WTC11 (cell line): ENCODE measurements around the gene KRTAP10-2. TPM values are rescaled to one million over a fixed set of nuclear protein-coding genes. Genes with fewer than 3 reads are reported as not detected.
"Not testable (repeated sequence)": the region's sequence is repeated elsewhere in the genome, so short reads cannot be mapped to it uniquely, and the experiment has no call there.

Source experiments
- ATAC-seq: fragments of 200-7000 bp; cut with Tn5 transposase; 2 replicates; pipeline ENCODE4 v1.10.0; 2021; ENCODE audit warnings: mild to moderate bottlenecking, moderate library complexity
- CTCF ChIA-PET: fragments of 300-600 bp; sonication (Branson Sonifier 250); formaldehyde crosslinking; loops from one replicate; lab custom pipeline; 2021; ENCODE audit warnings: antibody characterized with exemption; lab: Charles Lee
- POLR2A ChIA-PET: fragments of 350-600 bp; sonication (Branson Sonifier 250); formaldehyde crosslinking; loops from one replicate; lab custom pipeline; 2021; ENCODE audit warnings: antibody characterized with exemption; lab: Charles Lee
- DNase-seq: peaks from one replicate; pipeline ENCODE4 v3.0.0; 2021; ENCODE audit warnings: low spot score
- H3K27ac Mint-ChIP-seq: 2 replicates; pipeline ENCODE4 v1.8.0; 2021; ENCODE audit warnings: mixed read lengths
- H3K27me3 Mint-ChIP-seq: 2 replicates; pipeline ENCODE4 v1.8.0; 2021; ENCODE audit warnings: low read depth, mild to moderate bottlenecking, moderate library complexity, mixed read lengths
- H3K36me3 Mint-ChIP-seq: 2 replicates; pipeline ENCODE4 v1.8.0; 2021; ENCODE audit warnings: mixed read lengths
- H3K4me1 Mint-ChIP-seq: 2 replicates; pipeline ENCODE4 v1.8.0; 2022; ENCODE audit warnings: mixed read lengths
- H3K4me3 Mint-ChIP-seq: 2 replicates; pipeline ENCODE4 v1.8.0; 2021; ENCODE audit warnings: mild to moderate bottlenecking, moderate library complexity, mixed read lengths
- H3K9me3 Mint-ChIP-seq: 2 replicates; pipeline ENCODE4 v1.8.0; 2021; ENCODE audit warnings: mixed read lengths
- ATF3 ChIP-seq: sonication (generic); formaldehyde crosslinking; conservative IDR thresholded peaks from 2 replicates; pipeline ENCODE4 v1.8.1; 2022; ENCODE audit warnings: mild to moderate bottlenecking, missing genetic modification reagents
- CREB1 ChIP-seq: sonication (generic); formaldehyde crosslinking; IDR thresholded peaks from 2 replicates; pipeline ENCODE4 v1.8.0; 2023; ENCODE audit warnings: mild to moderate bottlenecking, missing genetic modification reagents
- ESRRA ChIP-seq: sonication (generic); formaldehyde crosslinking; IDR thresholded peaks from 2 replicates; pipeline ENCODE4 v1.8.1; 2022; ENCODE audit warnings: mild to moderate bottlenecking, missing genetic modification reagents, borderline replicate concordance
- FOXK1 ChIP-seq: sonication (generic); formaldehyde crosslinking; IDR thresholded peaks from 2 replicates; pipeline ENCODE4 v1.8.0; 2022; ENCODE audit warnings: mild to moderate bottlenecking, moderate library complexity, missing genetic modification reagents
- GTF2I ChIP-seq: fragments of 250-450 bp; sonication (Bioruptor Pico); conservative IDR thresholded peaks from 2 replicates; pipeline ENCODE4 v1.4.0; 2021; ENCODE audit warnings: mild to moderate bottlenecking
- IRF1 ChIP-seq: sonication (generic); formaldehyde crosslinking; IDR thresholded peaks from 2 replicates; pipeline ENCODE4 v1.8.0; 2023; ENCODE audit warnings: missing genetic modification reagents
- JAZF1 ChIP-seq: fragments of 250-450 bp; sonication (Bioruptor Pico); IDR thresholded peaks from 2 replicates; pipeline ENCODE4 v1.9.0; 2021; ENCODE audit warnings: moderate library complexity, mild to moderate bottlenecking, inconsistent platforms
- MAX ChIP-seq: sonication (generic); formaldehyde crosslinking; IDR thresholded peaks from 2 replicates; pipeline ENCODE4 v1.8.0; 2022; ENCODE audit warnings: mild to moderate bottlenecking, missing genetic modification reagents
- NFATC4 ChIP-seq: fragments of 250-450 bp; sonication (Bioruptor Pico); IDR thresholded peaks from 2 replicates; pipeline ENCODE4 v1.9.0; 2021; ENCODE audit warnings: mild to moderate bottlenecking
- NR1H2 ChIP-seq: sonication (generic); formaldehyde crosslinking; IDR thresholded peaks from 2 replicates; pipeline ENCODE4 v1.9.0; 2021; ENCODE audit warnings: mild to moderate bottlenecking, moderate library complexity, missing genetic modification reagents
- NR3C1 ChIP-seq: sonication (generic); formaldehyde crosslinking; conservative IDR thresholded peaks from 2 replicates; pipeline ENCODE4 v1.8.1; 2023; ENCODE audit warnings: low read depth, mild to moderate bottlenecking, missing genetic modification reagents
- RORB ChIP-seq: fragments of 250-450 bp; sonication (Bioruptor Pico); IDR thresholded peaks from 2 replicates; pipeline ENCODE4 v1.9.0; 2021; ENCODE audit warnings: mild to moderate bottlenecking
- STAT6 ChIP-seq: sonication (generic); formaldehyde crosslinking; conservative IDR thresholded peaks from 2 replicates; pipeline ENCODE4 v1.8.1; 2023; ENCODE audit warnings: mild to moderate bottlenecking, low read depth, missing genetic modification reagents, moderate library complexity
- TCF7 ChIP-seq: sonication (generic); formaldehyde crosslinking; IDR thresholded peaks from 2 replicates; pipeline ENCODE4 v1.8.0; 2022; ENCODE audit warnings: mild to moderate bottlenecking, low read depth, missing genetic modification reagents, moderate library complexity
- ZNF121 ChIP-seq: sonication (generic); formaldehyde crosslinking; IDR thresholded peaks from 2 replicates; pipeline ENCODE4 v1.8.0; 2023; ENCODE audit warnings: missing genetic modification reagents
- ZNF219 ChIP-seq: sonication (generic); formaldehyde crosslinking; IDR thresholded peaks from 2 replicates; pipeline ENCODE4 v1.8.0; 2023; ENCODE audit warnings: missing genetic modification reagents, mild to moderate bottlenecking, borderline replicate concordance
- ZNF671 ChIP-seq: fragments of 250-450 bp; sonication (Bioruptor Pico); IDR thresholded peaks from 2 replicates; pipeline ENCODE4 v1.8.0; 2021; ENCODE audit warnings: mild to moderate bottlenecking
- total RNA-seq: library from RNA; stranded (reverse); gene quantifications from 3 replicates; pipeline ENCODE4 v1.2.3, GENCODE V29; 2021
- TF ChIP-seq, protein P1 (sequence below): sonication (generic); formaldehyde crosslinking; IDR thresholded peaks from 2 replicates; pipeline ENCODE4 v1.8.1; 2022; ENCODE audit warnings: missing genetic modification reagents, borderline replicate concordance
- TF ChIP-seq, protein P2 (sequence below): fragments of 250-450 bp; sonication (Bioruptor Pico); conservative IDR thresholded peaks from 2 replicates; pipeline ENCODE4 v1.9.0; 2021; ENCODE audit warnings: mild to moderate bottlenecking

The KRTAP10-2 gene
- total RNA-seq, 1 experiment from 2014 or later: not detected

- no peak for TF ChIP-seq GTF2I (CRISPR knock-in tag)
- no peak for TF ChIP-seq FOXK1 (CRISPR knock-in tag)
- no peak for TF ChIP-seq ESRRA (CRISPR knock-in tag)
- no peak for TF ChIP-seq ATF3 (CRISPR knock-in tag)
- no peak for TF ChIP-seq IRF1 (CRISPR knock-in tag)
- TF ChIP-seq NFATC4 (CRISPR knock-in tag): no peak
- TF ChIP-seq ZNF121 (CRISPR knock-in tag): no peak
- no peak for TF ChIP-seq TCF7
- TF ChIP-seq, protein P1, sequence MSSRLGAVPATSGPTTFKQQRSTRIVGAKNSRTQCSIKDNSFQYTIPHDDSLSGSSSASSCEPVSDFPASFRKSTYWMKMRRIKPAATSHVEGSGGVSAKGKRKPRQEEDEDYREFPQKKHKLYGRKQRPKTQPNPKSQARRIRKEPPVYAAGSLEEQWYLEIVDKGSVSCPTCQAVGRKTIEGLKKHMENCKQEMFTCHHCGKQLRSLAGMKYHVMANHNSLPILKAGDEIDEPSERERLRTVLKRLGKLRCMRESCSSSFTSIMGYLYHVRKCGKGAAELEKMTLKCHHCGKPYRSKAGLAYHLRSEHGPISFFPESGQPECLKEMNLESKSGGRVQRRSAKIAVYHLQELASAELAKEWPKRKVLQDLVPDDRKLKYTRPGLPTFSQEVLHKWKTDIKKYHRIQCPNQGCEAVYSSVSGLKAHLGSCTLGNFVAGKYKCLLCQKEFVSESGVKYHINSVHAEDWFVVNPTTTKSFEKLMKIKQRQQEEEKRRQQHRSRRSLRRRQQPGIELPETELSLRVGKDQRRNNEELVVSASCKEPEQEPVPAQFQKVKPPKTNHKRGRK (CRISPR knock-in tag): no peak
- TF ChIP-seq NR3C1 (CRISPR knock-in tag): no peak
- TF ChIP-seq STAT6 (CRISPR knock-in tag): no peak
- no peak for TF ChIP-seq CREB1 (CRISPR knock-in tag)
- TF ChIP-seq NR1H2 (CRISPR knock-in tag): no peak
- no peak for TF ChIP-seq RORB (CRISPR knock-in tag)
- TF ChIP-seq ZNF671 (CRISPR knock-in tag): no peak
- TF ChIP-seq JAZF1 (CRISPR knock-in tag): no peak
- Mint-ChIP-seq H3K9me3 (0 out of 2 replicates have a peak, but pooled peaks cover 3% of the 10 kb centered on the region), H3K4me1 (peaks cover 41% of the 10 kb centered on the region), H3K36me3 (no peaks in the 10 kb centered on the region), H3K27me3 (no peaks in the 10 kb centered on the region; the same call in 1 of the 2 replicates), H3K4me3 (no peak overlapping the region), H3K27ac (peak overlapping the region; percentile 6)
- CTCF ChIA-PET: no interaction called here
- ATAC-seq: peak; percentile 31
- no peak for DNase-seq
- POLR2A ChIA-PET: interaction anchor here (0.8 kb wide), 1 partner anchor 41 kb away, joined by 4 read pairs; no protein-coding TSS in a partner anchor
Observed at GRCh38 chr21:44593598-44594405, 42.5 kb upstream of the KRTAP10-2 start.

- POLR2A ChIA-PET: no interaction called here
- Mint-ChIP-seq H3K27me3 (no peaks in the 10 kb centered on the region; the same call in 1 of the 2 replicates), H3K36me3 (no peaks in the 10 kb centered on the region), H3K4me3 (no peak within 1 kb of the TSS), H3K9me3 (peaks cover 9% of the 10 kb centered on the region; the same call in 1 of the 2 replicates), H3K27ac (peak within 1 kb of the TSS; percentile 6; the same call in 1 of the 2 replicates), H3K4me1 (peaks cover 30% of the 10 kb centered on the region)
- DNase-seq (no peak), ATAC-seq (no peak)
- CTCF ChIA-PET: interaction anchor here (0.6 to 1.4 kb wide), 5 partner anchors 13 to 108 kb away, joined by 3 to 6 read pairs (median 3); no protein-coding TSS in a partner anchor
- TF ChIP-seq MAX (CRISPR knock-in tag): 0 out of 2 replicates have a peak, but pooled peaks have one; percentile 24
- TF ChIP-seq, protein P2, sequence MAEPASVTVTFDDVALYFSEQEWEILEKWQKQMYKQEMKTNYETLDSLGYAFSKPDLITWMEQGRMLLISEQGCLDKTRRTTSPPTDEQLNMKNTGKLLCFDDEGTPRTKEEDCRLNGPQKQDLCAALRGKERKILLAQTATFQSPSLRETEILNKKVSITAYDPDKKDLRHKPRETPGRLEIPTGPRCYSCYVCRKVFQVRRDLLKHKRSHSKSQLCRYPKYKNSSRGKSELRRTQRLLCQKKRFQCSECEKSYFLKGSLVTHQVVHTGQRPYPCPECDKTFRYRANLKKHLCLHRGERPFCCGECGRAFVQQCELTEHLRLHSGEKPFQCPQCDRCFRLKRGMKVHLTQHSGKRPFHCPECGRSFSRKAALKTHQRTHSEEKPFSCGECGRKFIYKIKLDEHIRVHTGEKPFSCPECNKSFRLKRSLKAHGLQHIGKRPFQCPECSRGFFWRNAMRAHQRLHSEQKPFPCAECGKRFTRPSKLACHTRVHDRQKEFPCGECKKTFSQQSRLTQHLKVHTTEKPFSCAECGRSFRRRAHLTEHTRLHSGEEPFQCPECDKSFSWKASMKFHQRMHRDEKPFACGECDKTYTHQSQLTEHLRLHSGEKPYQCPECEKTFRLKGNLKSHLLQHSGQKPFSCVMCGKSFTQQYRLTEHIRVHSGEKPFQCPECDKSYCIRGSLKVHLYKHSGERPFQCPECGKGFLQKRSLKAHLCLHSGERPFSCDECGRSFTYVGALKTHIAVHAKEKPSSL (CRISPR knock-in tag): no peak
- 0 out of 2 replicates have a peak, but pooled peaks have one; percentile 29 for TF ChIP-seq ZNF219 (CRISPR knock-in tag)
Observed at GRCh38 chr21:44592446-44593311, 41.4 kb upstream of the KRTAP10-2 start, which contains the start of gene KRTAP10-6. Gene KRTAP10-6 (minus strand): TSS chr21:44592505. CDS start chr21:44592484, 21 bp downstream.

DNA sequence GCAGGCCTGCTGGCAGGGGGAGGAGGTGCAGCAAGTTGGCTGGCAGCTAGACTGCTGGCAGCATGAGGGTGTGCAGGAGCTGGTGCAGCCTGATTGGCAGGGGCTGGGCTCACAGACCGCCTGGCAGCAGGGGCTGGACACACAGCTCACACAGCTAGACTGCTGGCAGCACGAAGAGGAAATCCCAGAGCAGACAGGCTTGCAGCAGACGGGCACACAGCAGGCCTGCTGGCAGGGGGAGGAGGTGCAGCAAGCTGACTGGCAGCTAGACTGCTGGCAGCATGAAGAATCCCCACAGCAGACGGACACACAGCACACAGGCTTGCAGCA lies 40.5 kb upstream of the KRTAP10-2 start:
- H3K27me3 Mint-ChIP-seq, H3K4me3 Mint-ChIP-seq, POLR2A ChIA-PET, DNase-seq, H3K27ac Mint-ChIP-seq, ATAC-seq, H3K36me3 Mint-ChIP-seq: not testable (repeated sequence)
- CTCF ChIA-PET: interaction anchor here (0.6 to 1.4 kb wide), 4 partner anchors 14 to 81 kb away, joined by 3 to 6 read pairs (median 3); no protein-coding TSS in a partner anchor
- peaks cover 14% of the 10 kb centered on the region for H3K9me3 Mint-ChIP-seq
- peaks cover 24% of the 10 kb centered on the region for H3K4me1 Mint-ChIP-seq
